GM12872 (cell line): ENCODE measurements around the gene EFCAB8.

Experiments
- TF ChIP-seq, protein P1 (sequence below): IDR thresholded peaks from 3 replicates; pipeline ENCODE4 v1.5.1; 2011; ENCODE audit warnings: low read depth, mild to moderate bottlenecking, low read length, moderate library complexity; ENCODE audit not compliant: insufficient read depth

EFCAB8 gene

DNA sequence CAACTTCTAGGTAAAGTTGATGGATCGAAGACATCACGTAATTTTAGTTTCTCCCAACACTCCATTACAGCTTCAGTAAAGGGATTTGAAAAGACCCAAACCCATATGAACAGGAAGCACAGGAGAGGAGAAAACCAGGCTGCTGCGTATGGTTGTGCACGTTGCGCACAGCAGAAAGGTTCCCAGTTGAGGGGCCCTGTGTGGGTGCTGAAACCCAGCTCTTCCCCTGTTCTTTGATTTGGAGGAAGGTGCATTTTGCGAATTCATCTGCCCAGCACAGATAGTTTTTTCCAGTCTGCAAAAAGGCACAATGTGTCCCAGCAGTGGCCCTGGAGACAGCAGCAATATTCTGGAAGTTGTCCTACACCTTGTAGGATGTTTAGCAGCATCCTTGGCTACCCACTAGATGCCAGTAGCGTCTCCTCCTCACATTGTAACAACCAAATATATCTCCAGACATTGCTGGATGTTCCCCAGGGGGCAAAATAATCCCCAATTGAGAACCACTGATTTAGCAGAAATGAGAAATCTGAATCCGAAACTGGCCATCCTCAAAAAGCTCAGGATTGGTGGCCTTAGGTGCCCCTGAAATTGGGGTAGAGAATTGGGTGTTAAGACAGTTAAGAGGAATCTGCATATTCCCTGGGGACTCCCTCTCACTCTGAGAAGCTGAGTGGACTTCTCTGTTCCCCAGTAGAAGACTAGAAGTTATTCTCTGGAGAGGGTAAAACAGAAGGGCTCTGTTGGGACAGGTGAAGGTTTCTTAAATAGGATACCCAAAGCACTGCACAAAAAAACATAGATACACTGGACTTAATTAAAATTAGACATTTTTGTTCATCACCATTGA lies 133.3 kb downstream of the EFCAB8 start:
- TF ChIP-seq, protein P1, sequence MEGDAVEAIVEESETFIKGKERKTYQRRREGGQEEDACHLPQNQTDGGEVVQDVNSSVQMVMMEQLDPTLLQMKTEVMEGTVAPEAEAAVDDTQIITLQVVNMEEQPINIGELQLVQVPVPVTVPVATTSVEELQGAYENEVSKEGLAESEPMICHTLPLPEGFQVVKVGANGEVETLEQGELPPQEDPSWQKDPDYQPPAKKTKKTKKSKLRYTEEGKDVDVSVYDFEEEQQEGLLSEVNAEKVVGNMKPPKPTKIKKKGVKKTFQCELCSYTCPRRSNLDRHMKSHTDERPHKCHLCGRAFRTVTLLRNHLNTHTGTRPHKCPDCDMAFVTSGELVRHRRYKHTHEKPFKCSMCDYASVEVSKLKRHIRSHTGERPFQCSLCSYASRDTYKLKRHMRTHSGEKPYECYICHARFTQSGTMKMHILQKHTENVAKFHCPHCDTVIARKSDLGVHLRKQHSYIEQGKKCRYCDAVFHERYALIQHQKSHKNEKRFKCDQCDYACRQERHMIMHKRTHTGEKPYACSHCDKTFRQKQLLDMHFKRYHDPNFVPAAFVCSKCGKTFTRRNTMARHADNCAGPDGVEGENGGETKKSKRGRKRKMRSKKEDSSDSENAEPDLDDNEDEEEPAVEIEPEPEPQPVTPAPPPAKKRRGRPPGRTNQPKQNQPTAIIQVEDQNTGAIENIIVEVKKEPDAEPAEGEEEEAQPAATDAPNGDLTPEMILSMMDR, result no peak

DNA sequence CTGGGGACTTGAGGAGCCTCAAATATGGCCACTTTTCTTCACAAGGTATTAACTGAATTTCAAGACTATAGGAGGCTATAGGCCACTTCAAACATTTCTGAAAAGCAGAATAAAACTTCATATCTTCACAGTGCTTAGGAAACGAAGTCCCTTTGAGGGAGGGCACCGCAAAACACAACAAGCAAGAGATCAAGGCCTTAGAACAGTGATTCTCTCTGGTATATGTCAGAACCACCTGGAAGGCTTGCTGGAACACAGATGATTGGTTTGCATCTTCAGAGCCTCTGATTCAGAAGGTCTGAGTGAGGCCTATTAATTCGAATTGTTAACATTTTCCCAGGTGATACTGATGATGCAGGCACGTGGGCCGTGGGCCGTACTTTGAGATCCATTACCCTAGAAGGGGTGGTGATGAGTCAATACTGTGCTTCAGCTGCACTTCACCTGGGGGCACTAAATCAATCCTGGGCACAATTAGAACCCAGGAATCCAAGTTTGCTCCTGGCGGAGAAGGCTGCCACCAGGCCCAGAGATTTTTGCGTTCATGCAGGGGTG lies 134.8 kb downstream of the EFCAB8 start:
- TF ChIP-seq, protein P1, result no peak

DNA sequence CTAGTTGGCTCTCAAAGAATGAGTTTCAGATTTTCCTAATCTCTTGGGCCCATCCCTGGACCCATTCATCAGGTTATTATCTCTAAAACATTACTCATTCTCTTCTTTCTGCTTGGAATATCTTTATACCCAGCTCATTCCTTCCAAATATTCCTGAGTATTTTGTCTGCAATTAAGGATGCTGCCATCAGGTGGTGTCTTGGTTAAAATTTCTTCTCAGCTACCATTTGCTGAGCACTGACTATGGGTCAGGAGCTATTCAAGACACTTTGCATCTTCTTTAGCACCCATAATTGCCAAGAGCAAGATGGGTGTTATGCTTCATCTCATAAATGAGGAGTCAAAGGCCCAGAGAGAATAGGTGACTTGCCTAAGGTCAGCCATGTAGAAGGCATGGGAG lies 137.1 kb downstream of the EFCAB8 start:
- TF ChIP-seq, protein P1, result no peak

DNA sequence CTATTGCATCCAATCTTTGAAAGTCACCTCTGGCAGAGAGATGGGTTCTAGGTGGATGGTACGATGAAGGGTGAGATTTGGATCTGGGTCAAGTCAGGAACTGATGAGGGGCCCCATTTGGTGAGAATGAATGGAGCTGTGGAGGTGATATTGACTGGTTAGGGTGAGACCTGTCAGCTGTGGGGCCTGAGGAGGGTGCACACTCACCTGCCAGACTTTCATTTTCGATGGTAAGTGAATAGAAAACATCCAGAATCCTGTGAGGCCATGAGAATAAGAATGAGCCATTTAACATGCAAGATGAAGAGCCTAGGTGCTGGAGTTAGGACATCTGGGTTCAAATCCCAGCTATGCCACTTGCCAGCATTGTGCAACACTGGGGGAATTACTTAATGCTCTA lies 138.7 kb downstream of the EFCAB8 start:
- TF ChIP-seq, protein P1, result no peak

DNA sequence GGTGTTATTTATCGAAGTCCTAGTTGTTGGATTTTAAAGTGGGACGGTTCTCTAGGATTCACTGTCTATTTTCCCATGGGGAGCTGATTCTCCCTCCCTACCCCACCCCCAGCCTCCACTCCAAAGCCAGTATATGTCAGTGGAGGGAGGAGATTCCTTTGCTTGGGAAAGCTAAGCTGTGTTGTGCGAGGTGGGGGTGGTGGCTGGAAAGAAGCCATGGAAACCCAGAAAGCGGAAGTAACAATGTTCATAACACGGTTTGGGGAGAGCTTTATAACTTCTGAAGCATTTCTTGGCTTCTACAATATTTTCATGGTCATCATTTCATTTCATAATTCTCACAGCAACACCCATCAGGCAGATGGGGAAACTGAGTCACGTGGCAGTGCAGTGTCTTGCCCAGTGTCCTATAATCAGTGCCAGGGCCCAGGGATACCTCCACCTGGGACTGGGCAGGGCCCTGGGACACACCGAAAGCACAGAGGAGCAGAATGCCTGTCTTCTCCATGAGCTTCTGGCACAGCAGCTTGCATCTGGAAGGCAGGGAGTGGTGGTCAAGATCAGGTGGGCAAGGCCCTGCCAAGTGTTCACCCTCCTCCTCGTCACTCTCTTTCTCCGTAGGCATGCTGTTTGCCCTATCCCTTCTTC lies 141.0 kb downstream of the EFCAB8 start:
- TF ChIP-seq, protein P1, result no peak

DNA sequence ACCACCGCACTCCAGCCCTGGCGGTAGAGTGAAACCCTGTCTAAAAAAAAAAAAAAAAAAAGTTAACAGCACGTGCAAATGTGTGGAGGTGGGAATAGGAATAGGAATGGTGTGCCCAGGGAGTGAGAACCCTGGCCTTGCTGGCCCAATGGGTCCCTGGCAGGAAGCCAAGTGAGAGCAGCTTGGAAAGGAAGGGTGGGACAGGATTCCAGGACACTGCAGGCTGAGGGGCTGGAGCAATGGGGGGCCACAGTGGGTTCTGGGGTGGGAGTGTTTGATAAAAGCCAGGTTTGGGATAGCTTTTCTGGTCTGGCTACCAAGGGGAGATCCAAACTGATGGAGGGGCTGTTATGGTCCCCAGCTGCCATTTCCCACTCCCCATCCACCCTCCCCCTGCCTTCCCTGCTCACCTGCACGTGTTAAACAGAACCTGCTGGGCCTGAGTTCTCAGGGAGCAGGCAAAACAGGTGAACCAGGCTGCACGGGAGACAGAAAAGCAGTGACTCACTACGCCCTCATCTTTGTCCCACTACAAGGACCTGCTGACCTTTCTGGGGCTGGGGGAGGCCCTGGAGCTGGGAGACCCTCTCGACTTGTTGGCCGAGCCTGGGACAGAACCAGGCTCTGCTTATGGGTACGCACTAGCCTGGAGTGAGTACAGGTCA lies 142.2 kb downstream of the EFCAB8 start:
- TF ChIP-seq, protein P1, result no peak
